Measurements from ENCODE around the gene SAPCD2.

DNA sequence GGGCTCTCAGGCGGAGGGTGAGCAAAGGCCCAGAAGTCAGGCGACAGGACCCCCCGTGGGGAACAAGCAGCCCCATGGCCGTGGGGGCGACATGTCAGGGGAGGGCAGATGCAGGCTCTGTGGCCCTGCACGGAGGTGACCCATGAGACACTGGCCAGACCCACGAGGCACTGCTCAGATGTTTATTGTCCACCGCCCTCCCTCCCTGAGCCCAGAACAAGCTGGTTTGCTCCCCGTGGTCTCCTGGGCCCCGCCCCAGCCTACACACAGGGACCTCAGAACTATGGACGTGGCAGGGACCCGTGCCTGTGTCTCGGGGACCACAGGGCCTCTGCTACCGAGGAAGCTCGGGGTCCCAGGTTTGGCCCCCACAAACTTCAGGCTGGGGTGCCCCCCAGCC lies 40.4 kb downstream of the SAPCD2 start:
- TF ChIP-seq, protein P1, sequence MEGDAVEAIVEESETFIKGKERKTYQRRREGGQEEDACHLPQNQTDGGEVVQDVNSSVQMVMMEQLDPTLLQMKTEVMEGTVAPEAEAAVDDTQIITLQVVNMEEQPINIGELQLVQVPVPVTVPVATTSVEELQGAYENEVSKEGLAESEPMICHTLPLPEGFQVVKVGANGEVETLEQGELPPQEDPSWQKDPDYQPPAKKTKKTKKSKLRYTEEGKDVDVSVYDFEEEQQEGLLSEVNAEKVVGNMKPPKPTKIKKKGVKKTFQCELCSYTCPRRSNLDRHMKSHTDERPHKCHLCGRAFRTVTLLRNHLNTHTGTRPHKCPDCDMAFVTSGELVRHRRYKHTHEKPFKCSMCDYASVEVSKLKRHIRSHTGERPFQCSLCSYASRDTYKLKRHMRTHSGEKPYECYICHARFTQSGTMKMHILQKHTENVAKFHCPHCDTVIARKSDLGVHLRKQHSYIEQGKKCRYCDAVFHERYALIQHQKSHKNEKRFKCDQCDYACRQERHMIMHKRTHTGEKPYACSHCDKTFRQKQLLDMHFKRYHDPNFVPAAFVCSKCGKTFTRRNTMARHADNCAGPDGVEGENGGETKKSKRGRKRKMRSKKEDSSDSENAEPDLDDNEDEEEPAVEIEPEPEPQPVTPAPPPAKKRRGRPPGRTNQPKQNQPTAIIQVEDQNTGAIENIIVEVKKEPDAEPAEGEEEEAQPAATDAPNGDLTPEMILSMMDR (IDR thresholded peaks at IDR 0.05): no peak
- no peak for TF ChIP-seq POLR2A (IDR thresholded peaks at IDR 0.05)
